HCT116 (cell line): Measurements from ENCODE around the gene HS6ST3.
"Not testable (repeated sequence)": the region's sequence is repeated elsewhere in the genome, so short reads cannot be mapped to it uniquely, and the experiment has no call there.

Experiments
- EZH2 ChIP-seq: fragments of 200-600 bp; sonication (generic); IDR thresholded peaks from 2 replicates; pipeline ENCODE4 v1.6.1; 2017; ENCODE audit warnings: antibody characterized with exemption, mixed run types
- FOSL1 ChIP-seq: IDR thresholded peaks from 2 replicates; pipeline ENCODE4 v1.6.1; 2012; ENCODE audit warnings: low read depth
- POLR2AphosphoS5 ChIP-seq: IDR thresholded peaks from 2 replicates; pipeline ENCODE4 v1.6.1; 2011; ENCODE audit warnings: mild to moderate bottlenecking, low read depth, low read length, moderate library complexity
- SRF ChIP-seq: IDR thresholded peaks from 2 replicates; pipeline ENCODE4 v1.6.1; 2012; ENCODE audit warnings: low read depth
- TF ChIP-seq, protein P1 (sequence below), 3 experiments: fragments of 200-600 bp in 1 of 3; sonication (generic) in 1 of 3; IDR thresholded peaks in 2 of 3; conservative IDR thresholded peaks in 1 of 3; 2 replicates each; pipeline ENCODE4 v1.5.1; 2012 to 2017; ENCODE audit warnings: low read depth in 2 of 3, low read length in 2 of 3, antibody characterized with exemption in 1 of 3, borderline replicate concordance in 1 of 3, control low read depth in 1 of 3, mild to moderate bottlenecking in 1 of 3, mixed read lengths in 1 of 3, mixed run types in 1 of 3, moderate library complexity in 1 of 3; ENCODE audit not compliant: insufficient read depth in 1 of 3
- TF ChIP-seq, protein P2 (sequence below): IDR thresholded peaks from 2 replicates; pipeline ENCODE4 v1.6.1; 2012

DNA sequence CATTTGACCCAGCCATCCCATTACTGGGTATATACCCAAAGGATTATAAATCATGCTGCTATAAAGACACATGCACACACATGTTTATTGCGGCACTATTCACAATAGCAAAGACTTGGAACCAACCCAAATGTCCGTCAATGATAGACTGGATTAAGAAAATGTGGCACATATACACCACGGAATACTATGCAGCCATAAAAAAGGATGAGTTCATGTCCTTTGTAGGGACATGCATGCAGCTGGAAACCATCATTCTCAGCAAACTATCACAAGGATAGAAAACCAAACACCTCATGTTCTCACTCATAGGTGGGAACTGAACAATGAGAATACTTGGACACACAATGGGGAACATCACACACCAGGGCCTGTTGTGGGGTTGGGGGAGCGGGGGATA, 39.0 kb upstream of the HS6ST3 start:
- TF ChIP-seq, protein P1, sequence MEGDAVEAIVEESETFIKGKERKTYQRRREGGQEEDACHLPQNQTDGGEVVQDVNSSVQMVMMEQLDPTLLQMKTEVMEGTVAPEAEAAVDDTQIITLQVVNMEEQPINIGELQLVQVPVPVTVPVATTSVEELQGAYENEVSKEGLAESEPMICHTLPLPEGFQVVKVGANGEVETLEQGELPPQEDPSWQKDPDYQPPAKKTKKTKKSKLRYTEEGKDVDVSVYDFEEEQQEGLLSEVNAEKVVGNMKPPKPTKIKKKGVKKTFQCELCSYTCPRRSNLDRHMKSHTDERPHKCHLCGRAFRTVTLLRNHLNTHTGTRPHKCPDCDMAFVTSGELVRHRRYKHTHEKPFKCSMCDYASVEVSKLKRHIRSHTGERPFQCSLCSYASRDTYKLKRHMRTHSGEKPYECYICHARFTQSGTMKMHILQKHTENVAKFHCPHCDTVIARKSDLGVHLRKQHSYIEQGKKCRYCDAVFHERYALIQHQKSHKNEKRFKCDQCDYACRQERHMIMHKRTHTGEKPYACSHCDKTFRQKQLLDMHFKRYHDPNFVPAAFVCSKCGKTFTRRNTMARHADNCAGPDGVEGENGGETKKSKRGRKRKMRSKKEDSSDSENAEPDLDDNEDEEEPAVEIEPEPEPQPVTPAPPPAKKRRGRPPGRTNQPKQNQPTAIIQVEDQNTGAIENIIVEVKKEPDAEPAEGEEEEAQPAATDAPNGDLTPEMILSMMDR (IDR thresholded peaks at IDR 0.05 in 2 of 3, conservative IDR thresholded peaks at IDR 0.05 in 1 of 3; ENCODE audit: borderline replicate concordance in 1 of 3, insufficient read depth in 1 of 3, low read depth in 2 of 3, low read length in 2 of 3): not testable (repeated sequence)
- TF ChIP-seq SRF, FOSL1, POLR2AphosphoS5, EZH2: not testable (repeated sequence)
- TF ChIP-seq, protein P2, sequence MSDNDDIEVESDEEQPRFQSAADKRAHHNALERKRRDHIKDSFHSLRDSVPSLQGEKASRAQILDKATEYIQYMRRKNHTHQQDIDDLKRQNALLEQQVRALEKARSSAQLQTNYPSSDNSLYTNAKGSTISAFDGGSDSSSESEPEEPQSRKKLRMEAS: not testable (repeated sequence)
